Peyer's patch (tissue), 4 donors: ENCODE measurements around the gene NAV1.

ENCODE experiments used
- CTCF ChIP-seq, 6 experiments: fragments of 450-650 bp in 4 of 6; fragments of 200-600 bp in 2 of 6; sonication (generic) in 1 of 6; IDR thresholded peaks; one replicate each; pipeline ENCODE4 v1.5.1; 2017 to 2019; ENCODE audit warnings: antibody characterized with exemption in 6 of 6, mild to moderate bottlenecking in 3 of 6, moderate library complexity in 1 of 6
- POLR2A ChIP-seq, 2 donors: fragments of 450-650 bp; IDR thresholded peaks; one replicate each; pipeline ENCODE4 v1.5.1; 2017; ENCODE audit warnings: antibody characterized with exemption in 2 of 2, mild to moderate bottlenecking in 2 of 2, moderate library complexity in 2 of 2

GRCh38 chr1:201556841-201557571, 18.1 kb downstream of the NAV1 start:
- TF ChIP-seq CTCF (IDR thresholded peaks at IDR 0.05) (no peak), POLR2A (IDR thresholded peaks at IDR 0.05) (no peak)
